HL-60/S4 treated with phorbol 12-myristate 13-acetate at 8.2 ng/mL for 4 days and 3 days (cell line): ENCODE data around the gene NSMF.

Experiments used
- in situ Hi-C: fragments of 300-500 bp; cut with MboI; formaldehyde crosslinking; loops from 2 replicates; pipeline ENCODE4 v1.15.0; 2022; ENCODE audit warnings: low sequenced_read_pairs

NSMF gene

GRCh38 chr9:137459152-137459600 lies at the start of gene NSMF:
TSS of gene NSMF (minus strand) at chr9:137459334. CDS start at chr9:137459102, 232 bp downstream.
- in situ Hi-C loops: no loop called here

DNA sequence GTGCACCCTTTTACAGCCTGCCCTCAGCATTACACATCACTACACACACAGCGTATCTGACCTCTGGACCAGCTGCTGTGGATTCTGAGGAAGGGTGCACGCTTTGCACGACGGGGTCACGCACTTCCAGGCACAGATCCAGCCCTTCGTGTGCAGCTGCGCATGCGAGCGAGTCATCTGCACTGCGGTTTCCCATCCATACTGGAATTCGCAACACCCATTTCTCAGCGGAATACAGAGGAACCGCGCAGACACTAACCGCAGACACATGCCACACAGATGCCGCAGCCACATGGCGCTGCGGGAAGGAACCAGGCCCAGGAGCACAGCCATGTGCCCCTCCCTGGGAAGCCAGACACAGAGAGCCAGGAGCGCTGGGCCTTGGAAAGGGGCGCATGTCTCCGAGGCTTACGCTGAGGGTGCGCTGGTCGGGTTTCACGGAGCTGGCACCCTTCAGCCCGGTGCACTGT lies 47.6 kb upstream of the NSMF start:
- in situ Hi-C loops: no loop called here

DNA sequence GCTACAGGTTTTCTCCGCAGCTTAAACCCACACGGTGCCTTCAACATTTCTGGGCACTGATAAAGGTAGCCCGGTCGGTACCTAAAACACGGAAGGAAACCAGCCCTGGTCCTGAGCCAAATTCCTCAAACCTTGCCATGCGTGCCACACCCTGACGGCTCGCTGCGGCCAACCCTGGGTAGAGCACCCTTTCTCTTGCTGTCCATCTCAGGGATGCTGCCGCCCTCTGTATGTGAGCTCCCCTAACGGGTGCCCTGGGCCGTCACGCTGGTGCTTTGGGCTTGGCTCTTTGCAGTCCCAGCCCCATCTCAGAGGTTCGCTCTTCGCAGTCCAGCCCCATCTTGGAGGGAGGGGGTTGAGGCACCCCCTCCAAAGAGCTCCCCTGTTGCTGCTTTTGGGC lies 47.1 kb upstream of the NSMF start:
- in situ Hi-C loops: no loop called here

- in situ Hi-C loops: no loop called here
Observed at GRCh38 chr9:137505421-137506140, 46.4 kb upstream of the NSMF start.

GRCh38 chr9:137504432-137504777 lies 45.3 kb upstream of the NSMF start:
- in situ Hi-C loops: no loop called here

- in situ Hi-C loops: no loop called here
Observed at GRCh38 chr9:137502008-137502911, 43.1 kb upstream of the NSMF start.

- in situ Hi-C loops: no loop called here
Observed at GRCh38 chr9:137501457-137501856, 42.3 kb upstream of the NSMF start.

GRCh38 chr9:137500666-137501397 lies 41.7 kb upstream of the NSMF start:
- in situ Hi-C loops: no loop called here

GRCh38 chr9:137499858-137500661 lies 40.9 kb upstream of the NSMF start:
- in situ Hi-C loops: no loop called here

- in situ Hi-C loops: no loop called here
Observed at GRCh38 chr9:137499416-137499815, 40.3 kb upstream of the NSMF start.

GRCh38 chr9:137498720-137499150 lies 39.6 kb upstream of the NSMF start:
- in situ Hi-C loops: no loop called here

DNA sequence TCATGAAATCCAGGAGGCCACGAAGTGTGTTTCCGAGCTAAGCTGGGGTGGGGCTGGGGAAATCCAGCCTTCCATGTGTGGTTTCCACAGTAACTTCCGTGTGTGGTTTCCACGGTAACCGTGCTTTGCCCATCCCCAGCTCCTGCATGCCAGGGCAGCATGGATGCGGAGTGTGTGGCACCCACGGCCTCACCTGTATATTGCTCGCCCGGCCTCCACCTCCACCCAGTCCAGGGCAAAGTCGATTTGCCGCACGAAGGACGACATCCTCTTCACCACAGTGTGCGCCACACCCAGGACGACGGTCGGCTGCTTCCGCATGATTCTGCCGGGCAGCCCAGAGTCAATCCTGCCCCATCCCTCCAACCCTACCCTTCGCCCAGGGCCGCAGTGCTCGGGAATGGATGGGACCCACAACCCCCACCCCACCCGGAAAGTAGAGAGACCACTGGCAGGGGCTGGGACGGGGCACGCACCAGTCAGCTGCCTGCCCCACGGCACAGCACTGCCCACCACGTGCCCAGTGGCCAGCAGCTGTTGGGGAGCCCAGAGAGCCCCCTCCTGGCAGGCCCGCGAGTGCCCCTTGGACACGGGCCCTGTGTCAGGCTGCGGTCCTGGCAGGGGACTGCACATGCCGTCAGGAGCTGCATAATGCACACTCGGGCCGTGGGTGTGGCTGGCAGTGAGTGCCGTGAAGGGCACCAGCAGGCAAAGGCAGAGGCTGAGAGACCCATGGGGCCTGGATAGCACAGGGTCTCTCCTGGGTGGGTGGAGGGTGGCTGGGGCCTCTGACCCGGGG lies 39.0 kb upstream of the NSMF start:
- in situ Hi-C loops: no loop called here

- in situ Hi-C loops: no loop called here
Observed at GRCh38 chr9:137496601-137497375, 37.7 kb upstream of the NSMF start.

- in situ Hi-C loops: no loop called here
Observed at GRCh38 chr9:137494550-137495351, 35.6 kb upstream of the NSMF start.

- in situ Hi-C loops: no loop called here
Observed at GRCh38 chr9:137494104-137494544, 35.0 kb upstream of the NSMF start.

DNA sequence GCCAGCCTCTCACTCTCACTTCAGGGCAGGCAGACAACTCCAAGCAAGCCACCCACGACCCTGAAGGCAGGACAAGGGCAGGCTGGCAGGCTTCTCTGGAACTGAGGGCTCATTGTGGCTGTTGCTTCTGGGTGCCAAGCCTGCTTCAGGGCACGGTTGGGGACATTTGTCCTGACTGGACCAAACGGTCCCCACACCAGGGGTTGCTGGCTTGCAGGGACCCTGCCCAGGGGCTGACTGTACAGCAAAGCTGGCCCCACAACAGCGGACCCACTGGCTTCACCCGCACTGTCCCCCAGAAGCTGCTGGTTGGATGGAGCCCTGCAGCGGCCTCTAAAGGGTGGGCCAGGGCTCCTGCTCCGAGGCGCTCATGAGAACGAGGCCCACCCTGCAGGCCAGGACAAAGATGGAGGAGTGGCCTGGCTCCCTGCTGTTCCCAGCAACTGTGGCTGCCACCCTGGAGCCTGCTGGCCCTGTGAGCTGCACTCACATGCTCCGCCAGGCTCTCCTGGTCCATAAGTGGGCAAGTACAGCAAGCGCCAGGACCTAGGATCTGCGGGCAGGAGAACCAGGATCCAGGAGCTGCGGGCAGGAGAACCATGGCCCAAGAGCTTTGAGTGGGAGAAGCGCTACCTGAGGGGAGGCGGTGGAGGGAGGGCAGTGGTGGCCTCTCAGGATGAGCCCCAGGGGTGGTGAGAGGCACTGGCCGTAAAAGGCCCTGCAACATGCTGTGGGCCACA lies 34.4 kb upstream of the NSMF start:
- in situ Hi-C loops: no loop called here
